ENCODE results near the gene KCTD7.
"Not testable (repeated sequence)": the region's sequence is repeated elsewhere in the genome, so short reads cannot be mapped to it uniquely, and the experiment has no call there.

KCTD7 gene

GRCh38 chr7:66628361-66629221 lies at the start of gene KCTD7:
Gene KCTD7 (plus strand): TSS chr7:66628881. CDS start chr7:66629065, 184 bp downstream.
- Histone ChIP-seq H3K9me3 (ENCODE audit: control insufficient read depth, insufficient read depth, low read length) (no peaks in the 10 kb centered on the region), H3K9ac (ENCODE audit: low read depth, low read length) (peak within 1 kb of the TSS; percentile 76), H3K4me1 (ENCODE audit: control insufficient read depth, insufficient read depth, low read length) (no peaks in the 10 kb centered on the region), H3K4me3 (ENCODE audit: low read depth, low read length) (peak within 1 kb of the TSS; percentile 98), H3K36me3 (ENCODE audit: control insufficient read depth, insufficient read depth, low read length) (peaks cover 2% of the 10 kb centered on the region), H3K27me3 (ENCODE audit: control insufficient read depth, insufficient read depth, low read length) (no peaks in the 10 kb centered on the region)

GRCh38 chr7:66580380-66580779 lies 48.3 kb upstream of the KCTD7 start:
- H3K36me3 ChIP-seq (ENCODE audit: control insufficient read depth, insufficient read depth, low read length); H3K27me3 ChIP-seq (ENCODE audit: control insufficient read depth, insufficient read depth, low read length); H3K9ac ChIP-seq (ENCODE audit: low read depth, low read length); H3K4me3 ChIP-seq (ENCODE audit: low read depth, low read length); H3K9me3 ChIP-seq (ENCODE audit: control insufficient read depth, insufficient read depth, low read length); H3K4me1 ChIP-seq (ENCODE audit: control insufficient read depth, insufficient read depth, low read length): not testable (repeated sequence)

DNA sequence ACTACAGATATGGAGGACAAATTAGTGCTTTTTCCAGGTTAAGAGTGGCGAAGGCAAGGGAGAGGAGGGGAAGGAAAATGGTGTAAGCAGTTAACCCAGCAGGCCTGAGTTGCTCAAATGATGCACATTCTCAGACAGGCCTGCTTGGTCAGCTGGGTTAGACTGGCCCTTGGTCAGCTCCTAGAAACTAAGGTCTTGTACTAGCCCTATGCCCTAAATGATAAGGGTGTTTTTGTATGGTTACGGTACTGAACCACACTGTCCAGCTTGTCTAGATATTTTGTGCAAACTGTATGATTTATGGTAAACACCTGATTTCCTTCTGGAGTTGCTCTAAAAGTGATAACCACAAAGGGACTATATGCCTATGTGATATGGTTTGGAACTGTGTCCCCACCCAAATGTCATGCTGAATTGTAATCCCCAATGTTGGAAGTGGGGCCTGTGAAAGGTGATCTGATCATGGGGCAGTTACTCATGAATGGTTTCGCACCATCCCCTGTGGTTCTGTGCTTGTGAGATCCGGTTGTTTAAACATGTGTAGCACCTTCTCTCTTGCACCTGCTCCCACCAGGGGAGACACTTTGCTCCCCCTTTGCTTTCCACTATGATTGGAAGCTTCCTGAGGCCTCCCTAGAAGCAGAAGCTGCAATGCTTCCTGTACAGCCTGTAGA lies 45.7 kb upstream of the KCTD7 start:
- H3K36me3 ChIP-seq (ENCODE audit: control insufficient read depth, insufficient read depth, low read length); H3K4me3 ChIP-seq (ENCODE audit: low read depth, low read length); H3K4me1 ChIP-seq (ENCODE audit: control insufficient read depth, insufficient read depth, low read length); H3K9me3 ChIP-seq (ENCODE audit: control insufficient read depth, insufficient read depth, low read length); H3K27me3 ChIP-seq (ENCODE audit: control insufficient read depth, insufficient read depth, low read length); H3K9ac ChIP-seq (ENCODE audit: low read depth, low read length): not testable (repeated sequence)

- Histone ChIP-seq H3K36me3 (ENCODE audit: control insufficient read depth, insufficient read depth, low read length) (no peaks in the 10 kb centered on the region), H3K27me3 (ENCODE audit: control insufficient read depth, insufficient read depth, low read length) (no peaks in the 10 kb centered on the region), H3K4me3 (ENCODE audit: low read depth, low read length) (no peak overlapping the region), H3K4me1 (ENCODE audit: control insufficient read depth, insufficient read depth, low read length) (no peaks in the 10 kb centered on the region), H3K9me3 (ENCODE audit: control insufficient read depth, insufficient read depth, low read length) (no peaks in the 10 kb centered on the region), H3K9ac (ENCODE audit: low read depth, low read length) (no peak overlapping the region)
Measured at GRCh38 chr7:66583490-66584110, 45.1 kb upstream of the KCTD7 start.

GRCh38 chr7:66586181-66586580 lies 42.5 kb upstream of the KCTD7 start:
- Histone ChIP-seq H3K9ac (ENCODE audit: low read depth, low read length) (no peak overlapping the region), H3K4me1 (ENCODE audit: control insufficient read depth, insufficient read depth, low read length) (no peaks in the 10 kb centered on the region), H3K9me3 (ENCODE audit: control insufficient read depth, insufficient read depth, low read length) (no peaks in the 10 kb centered on the region), H3K4me3 (ENCODE audit: low read depth, low read length) (no peak overlapping the region), H3K27me3 (ENCODE audit: control insufficient read depth, insufficient read depth, low read length) (no peaks in the 10 kb centered on the region), H3K36me3 (ENCODE audit: control insufficient read depth, insufficient read depth, low read length) (no peaks in the 10 kb centered on the region)

- H3K9me3 ChIP-seq (ENCODE audit: control insufficient read depth, insufficient read depth, low read length); H3K4me3 ChIP-seq (ENCODE audit: low read depth, low read length); H3K4me1 ChIP-seq (ENCODE audit: control insufficient read depth, insufficient read depth, low read length); H3K9ac ChIP-seq (ENCODE audit: low read depth, low read length); H3K27me3 ChIP-seq (ENCODE audit: control insufficient read depth, insufficient read depth, low read length); H3K36me3 ChIP-seq (ENCODE audit: control insufficient read depth, insufficient read depth, low read length): not testable (repeated sequence)
Measured at GRCh38 chr7:66588226-66588625, 40.5 kb upstream of the KCTD7 start.

GRCh38 chr7:66588856-66589570 lies 39.7 kb upstream of the KCTD7 start:
- H3K36me3 ChIP-seq (ENCODE audit: control insufficient read depth, insufficient read depth, low read length); H3K9ac ChIP-seq (ENCODE audit: low read depth, low read length); H3K9me3 ChIP-seq (ENCODE audit: control insufficient read depth, insufficient read depth, low read length); H3K4me3 ChIP-seq (ENCODE audit: low read depth, low read length); H3K27me3 ChIP-seq (ENCODE audit: control insufficient read depth, insufficient read depth, low read length); H3K4me1 ChIP-seq (ENCODE audit: control insufficient read depth, insufficient read depth, low read length): not testable (repeated sequence)

DNA sequence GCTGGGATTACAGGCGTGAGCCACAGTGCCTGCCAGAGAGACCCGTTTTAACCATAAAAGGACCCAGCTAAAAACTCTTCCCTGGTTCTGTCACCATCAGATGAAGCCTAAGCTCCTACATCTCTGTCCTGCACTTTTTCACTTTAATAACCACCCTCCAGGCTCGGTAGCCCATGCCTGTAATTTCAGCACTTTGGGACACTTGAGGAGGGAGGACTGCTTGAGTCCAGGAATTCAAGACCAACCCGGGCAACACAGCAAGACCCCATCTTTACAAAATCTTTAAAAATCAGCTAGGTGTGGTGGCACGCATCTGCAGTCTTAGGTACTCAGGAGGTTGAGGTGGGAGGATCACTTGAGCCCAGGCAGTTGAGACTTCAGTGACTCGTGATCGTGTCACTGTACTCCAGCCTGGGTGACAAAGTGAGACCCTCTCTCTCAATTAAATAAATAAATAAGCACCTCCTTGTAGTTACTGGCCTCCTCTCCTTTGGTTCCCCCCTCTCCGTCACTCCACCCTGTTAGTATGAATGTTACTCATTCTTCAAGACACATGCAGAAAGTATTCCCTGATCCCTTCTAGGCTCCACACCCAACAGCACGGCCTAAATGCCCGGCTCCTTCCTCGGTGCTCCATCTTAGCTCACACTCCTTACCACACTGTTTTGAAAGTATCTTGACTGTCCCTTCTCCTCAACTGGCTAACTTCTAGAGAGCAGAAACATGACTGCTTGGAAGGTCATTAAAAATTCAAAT lies 38.2 kb upstream of the KCTD7 start:
- not testable (repeated sequence) for H3K4me1 ChIP-seq (ENCODE audit: control insufficient read depth, insufficient read depth, low read length); H3K36me3 ChIP-seq (ENCODE audit: control insufficient read depth, insufficient read depth, low read length); H3K9ac ChIP-seq (ENCODE audit: low read depth, low read length); H3K27me3 ChIP-seq (ENCODE audit: control insufficient read depth, insufficient read depth, low read length); H3K9me3 ChIP-seq (ENCODE audit: control insufficient read depth, insufficient read depth, low read length)
- H3K4me3 ChIP-seq (ENCODE audit: low read depth, low read length), result peak overlapping the region; percentile 82

DNA sequence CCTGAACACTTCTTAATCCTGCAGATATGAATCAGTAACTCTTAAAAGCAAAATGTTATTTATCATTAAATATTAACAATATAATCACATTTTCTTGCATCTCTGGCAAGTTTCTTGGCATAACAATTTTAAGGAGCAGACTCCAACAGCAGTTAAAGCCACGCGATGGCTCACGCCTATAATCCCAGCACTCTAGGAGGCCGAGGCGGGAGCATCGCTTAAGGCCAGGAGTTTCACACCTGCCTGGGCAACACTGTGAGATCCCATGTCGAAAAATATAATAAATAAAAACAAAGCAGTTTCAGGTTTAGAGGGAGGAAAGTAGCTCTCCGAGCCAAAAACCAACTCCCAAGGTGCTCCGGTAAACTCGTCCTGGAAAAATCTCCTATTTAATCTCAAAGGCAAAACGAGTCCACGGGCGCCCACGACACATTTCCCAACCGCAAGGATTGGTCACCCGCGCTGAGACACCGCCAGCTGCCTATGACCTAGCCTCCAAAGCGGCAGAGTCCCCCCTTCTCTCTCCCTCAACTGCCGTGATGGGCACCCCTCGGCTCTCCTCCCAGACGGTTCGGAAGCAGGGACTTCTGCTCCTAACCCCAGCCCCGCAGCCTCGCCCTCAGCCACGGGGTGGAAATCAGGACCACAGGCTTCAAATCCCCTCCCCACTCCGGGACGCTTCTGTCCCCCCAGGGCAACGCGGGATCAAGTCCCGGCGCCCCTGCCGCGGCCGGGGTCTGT lies 37.5 kb upstream of the KCTD7 start:
- H3K9me3 ChIP-seq (ENCODE audit: control insufficient read depth, insufficient read depth, low read length); H3K4me1 ChIP-seq (ENCODE audit: control insufficient read depth, insufficient read depth, low read length); H3K27me3 ChIP-seq (ENCODE audit: control insufficient read depth, insufficient read depth, low read length); H3K36me3 ChIP-seq (ENCODE audit: control insufficient read depth, insufficient read depth, low read length): not testable (repeated sequence)
- peak overlapping the region; percentile 94 for H3K9ac ChIP-seq (ENCODE audit: low read depth, low read length)
- peak overlapping the region; percentile 82 for H3K4me3 ChIP-seq (ENCODE audit: low read depth, low read length)

- no peaks in the 10 kb centered on the region for H3K4me1 ChIP-seq (ENCODE audit: control insufficient read depth, insufficient read depth, low read length)
- peak overlapping the region; percentile 94 for H3K9ac ChIP-seq (ENCODE audit: low read depth, low read length)
- no peaks in the 10 kb centered on the region for H3K9me3 ChIP-seq (ENCODE audit: control insufficient read depth, insufficient read depth, low read length)
- peak overlapping the region; percentile 82 for H3K4me3 ChIP-seq (ENCODE audit: low read depth, low read length)
- peaks cover 4% of the 10 kb centered on the region for H3K36me3 ChIP-seq (ENCODE audit: control insufficient read depth, insufficient read depth, low read length)
- no peaks in the 10 kb centered on the region for H3K27me3 ChIP-seq (ENCODE audit: control insufficient read depth, insufficient read depth, low read length)
Measured at GRCh38 chr7:66591799-66592596, 36.7 kb upstream of the KCTD7 start.

All from iPS-15b (cell line).